Measurements from ENCODE around the gene ST3GAL4. TPM values are rescaled to one million over a fixed set of nuclear protein-coding genes. Genes with fewer than 3 reads are reported as not detected.

The ST3GAL4 gene
- total RNA-seq, 1 donor from 2014 or later: 41.5 TPM

- Histone ChIP-seq H3K4me3 (no peak overlapping the region), H3K27ac (peak overlapping the region; percentile 38), H3K9me3 (no peaks in the 10 kb centered on the region), H3K36me3 (peaks cover 0 to 7% of the 10 kb centered on the region in 2 donors), H3K27me3 (no peaks in the 10 kb centered on the region), H3K4me1 (peaks cover 6% of the 10 kb centered on the region)
- TF ChIP-seq POLR2A (IDR thresholded peaks at IDR 0.05) (no peak), POLR2AphosphoS5 (IDR thresholded peaks at IDR 0.05; ENCODE audit: insufficient read depth in 1 of 2, low read depth in 1 of 2) (peak in 1 of 2 donors; percentile 13)
- TF ChIP-seq, protein P1, sequence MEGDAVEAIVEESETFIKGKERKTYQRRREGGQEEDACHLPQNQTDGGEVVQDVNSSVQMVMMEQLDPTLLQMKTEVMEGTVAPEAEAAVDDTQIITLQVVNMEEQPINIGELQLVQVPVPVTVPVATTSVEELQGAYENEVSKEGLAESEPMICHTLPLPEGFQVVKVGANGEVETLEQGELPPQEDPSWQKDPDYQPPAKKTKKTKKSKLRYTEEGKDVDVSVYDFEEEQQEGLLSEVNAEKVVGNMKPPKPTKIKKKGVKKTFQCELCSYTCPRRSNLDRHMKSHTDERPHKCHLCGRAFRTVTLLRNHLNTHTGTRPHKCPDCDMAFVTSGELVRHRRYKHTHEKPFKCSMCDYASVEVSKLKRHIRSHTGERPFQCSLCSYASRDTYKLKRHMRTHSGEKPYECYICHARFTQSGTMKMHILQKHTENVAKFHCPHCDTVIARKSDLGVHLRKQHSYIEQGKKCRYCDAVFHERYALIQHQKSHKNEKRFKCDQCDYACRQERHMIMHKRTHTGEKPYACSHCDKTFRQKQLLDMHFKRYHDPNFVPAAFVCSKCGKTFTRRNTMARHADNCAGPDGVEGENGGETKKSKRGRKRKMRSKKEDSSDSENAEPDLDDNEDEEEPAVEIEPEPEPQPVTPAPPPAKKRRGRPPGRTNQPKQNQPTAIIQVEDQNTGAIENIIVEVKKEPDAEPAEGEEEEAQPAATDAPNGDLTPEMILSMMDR (IDR thresholded peaks at IDR 0.05): peak; percentile 81 to 90 (median 89)
- no peak for DNase-seq (ENCODE audit: extremely low spot score in 2 of 2)
- intact Hi-C loops (cut with DNase I): loop anchor here (5.0 kb wide), 1 partner anchor 172 kb away; no protein-coding TSS in a partner anchor
Measured at GRCh38 chr11:126310200-126310991, 45.1 kb upstream of the ST3GAL4 start.

GRCh38 chr11:126310992-126311310, 44.5 kb upstream of the ST3GAL4 start:
- intact Hi-C loops (cut with DNase I): loop anchor here (5.0 kb wide), 1 partner anchor 171 kb away; no protein-coding TSS in a partner anchor
- Histone ChIP-seq H3K27ac (peak overlapping the region; percentile 38), H3K4me1 (peaks cover 6% of the 10 kb centered on the region), H3K9me3 (no peaks in the 10 kb centered on the region), H3K36me3 (peaks cover 0 to 7% of the 10 kb centered on the region in 2 donors), H3K27me3 (no peaks in the 10 kb centered on the region), H3K4me3 (no peak overlapping the region)
- no peak for DNase-seq (ENCODE audit: extremely low spot score in 2 of 2)
- TF ChIP-seq POLR2AphosphoS5 (IDR thresholded peaks at IDR 0.05; ENCODE audit: insufficient read depth in 1 of 2, low read depth in 1 of 2): no peak
- no peak for TF ChIP-seq POLR2A (IDR thresholded peaks at IDR 0.05)
- TF ChIP-seq, protein P1 (IDR thresholded peaks at IDR 0.05): no peak

- Histone ChIP-seq H3K4me3 (no peak overlapping the region), H3K36me3 (peaks cover 0 to 4% of the 10 kb centered on the region in 2 donors), H3K4me1 (peaks cover 6% of the 10 kb centered on the region), H3K27me3 (no peaks in the 10 kb centered on the region), H3K27ac (peak overlapping the region; percentile 38), H3K9me3 (no peaks in the 10 kb centered on the region)
- intact Hi-C loops (cut with DNase I): loop anchor here (5.0 kb wide), 1 partner anchor 171 kb away; no protein-coding TSS in a partner anchor
- TF ChIP-seq POLR2A (IDR thresholded peaks at IDR 0.05) (no peak), POLR2AphosphoS5 (IDR thresholded peaks at IDR 0.05; ENCODE audit: insufficient read depth in 1 of 2, low read depth in 1 of 2) (no peak)
- TF ChIP-seq, protein P1 (IDR thresholded peaks at IDR 0.05): no peak
- DNase-seq (ENCODE audit: extremely low spot score in 2 of 2): no peak
Measured at GRCh38 chr11:126311401-126312291, 43.8 kb upstream of the ST3GAL4 start.

GRCh38 chr11:126312961-126313360, 42.5 kb upstream of the ST3GAL4 start:
- Histone ChIP-seq H3K9me3 (no peaks in the 10 kb centered on the region), H3K27me3 (no peaks in the 10 kb centered on the region), H3K4me3 (no peak overlapping the region), H3K4me1 (peaks cover 17% of the 10 kb centered on the region), H3K27ac (no peak overlapping the region), H3K36me3 (no peaks in the 10 kb centered on the region)
- TF ChIP-seq POLR2A (IDR thresholded peaks at IDR 0.05): no peak
- no peak for TF ChIP-seq POLR2AphosphoS5 (IDR thresholded peaks at IDR 0.05; ENCODE audit: insufficient read depth in 1 of 2, low read depth in 1 of 2)
- intact Hi-C loops (cut with DNase I): loop anchor here (5.0 kb wide), 1 partner anchor 169 kb away; no protein-coding TSS in a partner anchor
- no peak for DNase-seq (ENCODE audit: extremely low spot score in 2 of 2)

DNA sequence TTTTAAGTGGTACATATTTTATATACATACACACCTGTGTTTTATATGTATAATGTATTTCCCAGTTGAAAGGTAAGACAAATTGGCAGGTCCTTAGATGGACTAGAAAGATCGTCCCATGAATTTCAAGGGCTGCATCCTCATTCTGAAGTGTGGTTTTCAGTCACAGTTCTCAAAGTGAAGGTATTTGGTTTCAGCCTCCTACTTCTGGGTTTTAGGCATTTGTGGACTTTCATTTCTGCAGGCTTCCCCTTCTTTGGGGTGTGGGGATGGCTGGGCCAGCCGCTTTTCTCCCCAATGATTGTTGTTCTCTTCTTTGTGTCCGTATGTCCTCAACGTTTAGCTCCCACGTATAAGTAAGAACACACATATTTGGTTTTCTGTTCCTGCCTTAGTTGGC, 41.7 kb upstream of the ST3GAL4 start:
- no peak for DNase-seq (ENCODE audit: extremely low spot score in 2 of 2)
- intact Hi-C loops (cut with DNase I): loop anchor here (5.0 kb wide), 1 partner anchor 168 kb away; no protein-coding TSS in a partner anchor
- Histone ChIP-seq H3K27me3 (no peaks in the 10 kb centered on the region), H3K9me3 (no peaks in the 10 kb centered on the region), H3K4me3 (no peak overlapping the region), H3K27ac (no peak overlapping the region), H3K36me3 (no peaks in the 10 kb centered on the region), H3K4me1 (peaks cover 26% of the 10 kb centered on the region)
- TF ChIP-seq, protein P1 (IDR thresholded peaks at IDR 0.05): no peak
- TF ChIP-seq POLR2A (IDR thresholded peaks at IDR 0.05) (no peak), POLR2AphosphoS5 (IDR thresholded peaks at IDR 0.05; ENCODE audit: insufficient read depth in 1 of 2, low read depth in 1 of 2) (no peak)
